RWPE1 (cell line): ENCODE data around the gene PLCG1.

Source experiments
- CTCF ChIA-PET: fragments of 350-600 bp; sonication (Branson Sonifier 250); formaldehyde crosslinking; extraction: SDS; loops from one replicate; lab custom pipeline; 2021; lab: Yijun Ruan, JAX
- POLR2A ChIA-PET: fragments of 400-600 bp; formaldehyde crosslinking; extraction: SDS; loops from one replicate; lab custom pipeline; 2020; ENCODE audit warnings: antibody characterized with exemption; ENCODE audit not compliant: low non-redundant PET; lab: Yijun Ruan, JAX
- DNase-seq: peaks from one replicate; pipeline ENCODE4 v3.0.0; 2012; ENCODE audit warnings: low spot score
- H3K27ac ChIP-seq: fragments of 450-650 bp; 2 replicates; pipeline ENCODE4 v1.5.1; 2017
- CTCF ChIP-seq: fragments of 450-650 bp; conservative IDR thresholded peaks from 2 replicates; pipeline ENCODE4 v1.5.1; 2017; ENCODE audit warnings: low read depth, mild to moderate bottlenecking

PLCG1 gene

DNA sequence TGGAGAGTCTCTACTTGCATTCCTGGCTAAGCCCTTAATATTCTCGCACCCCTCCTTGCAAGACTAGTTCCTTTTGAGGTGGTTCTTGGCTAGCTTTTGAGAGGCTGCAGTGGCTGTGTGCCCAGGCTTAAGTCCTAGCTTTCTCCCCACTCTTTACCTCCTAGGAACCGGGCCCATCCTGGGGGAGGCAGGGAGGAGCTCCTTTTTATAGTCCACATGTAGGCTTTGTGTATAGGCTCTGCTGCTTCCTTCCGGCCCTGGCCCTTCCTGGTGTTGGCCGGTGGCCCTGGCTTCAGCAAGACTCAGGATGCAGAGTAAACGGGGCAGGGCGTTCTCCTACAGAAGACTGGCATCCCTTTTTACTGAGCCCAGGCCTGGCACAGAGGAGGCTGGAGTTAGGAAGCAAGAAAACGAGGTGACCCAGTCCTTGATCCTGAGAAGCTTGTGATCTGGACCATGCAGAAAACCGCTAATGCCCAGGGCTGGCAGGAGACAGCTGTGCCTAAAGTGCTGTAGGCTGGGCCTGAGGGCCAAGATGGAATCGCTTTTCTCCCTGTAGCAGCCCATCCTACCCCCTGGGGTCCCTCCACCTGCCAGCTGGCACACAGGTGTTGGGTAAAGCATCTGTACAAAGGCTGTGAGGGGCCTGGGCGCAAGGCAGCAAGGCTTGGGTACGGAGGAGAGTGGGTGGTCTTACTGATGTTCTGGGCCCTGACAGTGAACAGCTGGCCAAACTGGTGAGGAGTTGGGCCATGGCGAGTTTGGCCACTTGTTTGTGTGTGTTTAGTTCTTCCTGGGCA lies 8.7 kb downstream of the PLCG1 start:
- DNase-seq: no peak
- TF ChIP-seq CTCF: no peak
- POLR2A ChIA-PET: interaction anchor here (1.0 kb wide), 1 partner anchor 14 kb away, joined by 3 read pairs; no protein-coding TSS in a partner anchor
- CTCF ChIA-PET: interaction anchor here (0.9 to 1.0 kb wide), 3 partner anchors 11 to 27 kb away, joined by 4 read pairs; no protein-coding TSS in a partner anchor
- peak overlapping the region; percentile 30 for H3K27ac ChIP-seq

DNA sequence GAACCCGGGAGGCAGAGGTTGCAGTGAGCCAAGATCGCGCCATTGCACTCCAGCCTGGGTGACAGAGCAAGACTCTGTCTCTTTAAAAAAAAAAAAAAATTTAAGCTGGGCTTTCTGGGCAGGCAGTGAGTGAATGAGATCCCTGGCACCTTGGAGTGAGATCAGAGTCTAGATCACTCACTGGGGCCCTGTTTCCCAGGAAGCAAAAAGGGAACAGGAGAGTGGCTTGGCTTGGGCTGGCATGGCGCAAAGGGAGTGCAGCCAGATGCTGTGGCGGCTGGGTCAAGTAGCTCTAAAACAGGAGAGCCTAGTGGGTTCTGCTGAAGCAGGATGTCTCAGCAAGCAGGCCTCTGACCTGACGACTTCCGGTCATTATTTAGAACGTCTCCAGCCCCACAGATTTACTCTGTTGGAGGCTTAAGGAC lies 10.4 kb downstream of the PLCG1 start:
- no peak for DNase-seq
- ChIA-PET CTCF (interaction anchor here (0.6 kb wide), 2 partner anchors 9 to 37 kb away, joined by 3 read pairs; no protein-coding TSS in a partner anchor), POLR2A (no interaction called here)
- H3K27ac ChIP-seq: peak overlapping the region; percentile 26
- TF ChIP-seq CTCF: no peak

- H3K27ac ChIP-seq: no peak overlapping the region
- ChIA-PET CTCF (interaction anchor here (0.6 to 3.5 kb wide), 3 partner anchors 14 to 24 kb away, joined by 3 to 12 read pairs (median 4); no protein-coding TSS in a partner anchor), POLR2A (no interaction called here)
- no peak for DNase-seq
- no peak for TF ChIP-seq CTCF
These were observed 11.6 kb downstream of the PLCG1 start for GRCh38 chr20:41148942-41149341.

DNA sequence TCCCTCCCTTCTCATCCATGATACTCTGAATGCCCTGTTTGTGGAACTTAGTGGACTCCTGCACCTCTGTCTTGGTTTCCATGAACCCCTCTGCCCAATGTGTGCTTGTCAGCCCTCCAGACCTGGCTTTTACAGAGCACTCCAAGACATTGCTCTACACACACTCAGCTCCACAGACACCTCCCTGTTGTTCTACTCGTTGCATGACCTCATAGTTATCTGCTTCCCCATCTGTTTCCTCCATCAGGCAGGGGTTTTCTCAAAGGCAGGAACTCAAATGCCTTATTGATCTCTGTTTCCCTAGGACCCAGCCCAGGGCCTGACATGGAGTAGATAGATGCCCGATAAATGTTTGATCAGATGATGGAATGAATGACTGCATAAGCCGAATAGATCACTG lies 13.3 kb downstream of the PLCG1 start:
- DNase-seq: no peak
- ChIA-PET CTCF (interaction anchor here (2.1 to 3.5 kb wide), 2 partner anchors 22 to 190 kb away, joined by 6 to 12 read pairs; partner anchors contain the start of gene LPIN3), POLR2A (no interaction called here)
- TF ChIP-seq CTCF: no peak
- H3K27ac ChIP-seq: peak overlapping the region; percentile 24

GRCh38 chr20:41151134-41151869 lies 14.0 kb downstream of the PLCG1 start:
- CTCF ChIA-PET: interaction anchor here (1.1 to 3.5 kb wide), 4 partner anchors 9 to 189 kb away, joined by 5 to 12 read pairs (median 7); partner anchors contain the start of gene LPIN3
- H3K27ac ChIP-seq: peak overlapping the region; percentile 15; the same call in 1 of the 2 replicates
- TF ChIP-seq CTCF: no peak
- DNase-seq: no peak
- POLR2A ChIA-PET: no interaction called here
